Ishikawa (cell line): Measurements from ENCODE around the gene CCL14.

Experiments
- CEBPB ChIP-seq: IDR thresholded peaks from 2 replicates; pipeline ENCODE4 v1.6.1; 2012
- CREB1 ChIP-seq: IDR thresholded peaks from 2 replicates; pipeline ENCODE4 v1.6.1; 2012; ENCODE audit warnings: low read depth
- EGR1 ChIP-seq: IDR thresholded peaks from 2 replicates; pipeline ENCODE4 v1.6.1; 2012
- EP300 ChIP-seq: IDR thresholded peaks from 2 replicates; pipeline ENCODE4 v1.6.1; 2012; ENCODE audit warnings: borderline replicate concordance
- FOXM1 ChIP-seq: IDR thresholded peaks from 2 replicates; pipeline ENCODE4 v1.6.1; 2012; ENCODE audit warnings: low read depth, borderline replicate concordance
- NFIC ChIP-seq: IDR thresholded peaks from 2 replicates; pipeline ENCODE4 v1.6.1; 2012
- RAD21 ChIP-seq: IDR thresholded peaks from 2 replicates; pipeline ENCODE4 v1.6.1; 2012; ENCODE audit warnings: low read depth
- TAF1 ChIP-seq: IDR thresholded peaks from 2 replicates; pipeline ENCODE4 v1.6.1; 2012; ENCODE audit warnings: low read depth, mild to moderate bottlenecking
- TCF12 ChIP-seq: IDR thresholded peaks from 2 replicates; pipeline ENCODE4 v1.6.1; 2012; ENCODE audit warnings: low read depth
- TEAD4 ChIP-seq: IDR thresholded peaks from 2 replicates; pipeline ENCODE4 v1.6.1; 2012
- YY1 ChIP-seq: IDR thresholded peaks from 2 replicates; pipeline ENCODE4 v1.6.1; 2012; ENCODE audit warnings: low read depth
- ZBTB7A ChIP-seq: IDR thresholded peaks from 2 replicates; pipeline ENCODE4 v1.6.1; 2012; ENCODE audit warnings: low read depth
- TF ChIP-seq, protein P1 (sequence below): IDR thresholded peaks from 2 replicates; pipeline ENCODE4 v1.6.1; 2012
- TF ChIP-seq, protein P2 (sequence below): IDR thresholded peaks from 2 replicates; pipeline ENCODE4 v1.6.1; 2012
- TF ChIP-seq, protein P3 (sequence below): IDR thresholded peaks from 2 replicates; pipeline ENCODE4 v1.6.1; 2012; ENCODE audit warnings: low read depth, mild to moderate bottlenecking

The CCL14 gene

DNA sequence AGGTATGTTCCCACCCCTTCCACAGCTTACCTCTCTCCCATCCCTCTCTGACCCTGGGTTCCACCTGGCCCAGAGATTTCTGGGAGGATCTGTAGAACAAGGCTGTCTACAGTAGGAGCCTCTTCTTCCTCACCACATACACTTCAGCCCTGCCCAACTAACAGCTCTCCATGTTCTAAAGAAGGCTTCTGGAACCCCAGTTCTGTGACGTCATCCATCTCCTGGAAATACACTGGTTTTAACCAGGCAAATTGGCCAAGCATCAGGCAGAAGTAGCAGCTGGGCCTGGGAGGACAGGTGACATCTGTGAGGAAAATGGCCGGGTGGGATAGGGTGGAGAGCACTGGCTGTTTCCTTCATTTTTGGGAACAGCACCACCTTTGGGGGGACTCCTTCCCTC lies 43.0 kb downstream of the CCL14 start, which contains the start of gene LYZL6:
TSS of gene LYZL6 (minus strand) at position 177 of the 400 bp plus-strand sequence. CDS start 4,357 bp downstream, outside the sequence.
- no peak for TF ChIP-seq TEAD4
- no peak for TF ChIP-seq NFIC
- no peak for TF ChIP-seq RAD21
- TF ChIP-seq TCF12, result no peak
- TF ChIP-seq FOXM1, result no peak
- TF ChIP-seq TAF1, result no peak
- no peak for TF ChIP-seq YY1
- TF ChIP-seq, protein P1, sequence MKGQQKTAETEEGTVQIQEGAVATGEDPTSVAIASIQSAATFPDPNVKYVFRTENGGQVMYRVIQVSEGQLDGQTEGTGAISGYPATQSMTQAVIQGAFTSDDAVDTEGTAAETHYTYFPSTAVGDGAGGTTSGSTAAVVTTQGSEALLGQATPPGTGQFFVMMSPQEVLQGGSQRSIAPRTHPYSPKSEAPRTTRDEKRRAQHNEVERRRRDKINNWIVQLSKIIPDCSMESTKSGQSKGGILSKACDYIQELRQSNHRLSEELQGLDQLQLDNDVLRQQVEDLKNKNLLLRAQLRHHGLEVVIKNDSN, result no peak
- no peak for TF ChIP-seq CREB1

DNA sequence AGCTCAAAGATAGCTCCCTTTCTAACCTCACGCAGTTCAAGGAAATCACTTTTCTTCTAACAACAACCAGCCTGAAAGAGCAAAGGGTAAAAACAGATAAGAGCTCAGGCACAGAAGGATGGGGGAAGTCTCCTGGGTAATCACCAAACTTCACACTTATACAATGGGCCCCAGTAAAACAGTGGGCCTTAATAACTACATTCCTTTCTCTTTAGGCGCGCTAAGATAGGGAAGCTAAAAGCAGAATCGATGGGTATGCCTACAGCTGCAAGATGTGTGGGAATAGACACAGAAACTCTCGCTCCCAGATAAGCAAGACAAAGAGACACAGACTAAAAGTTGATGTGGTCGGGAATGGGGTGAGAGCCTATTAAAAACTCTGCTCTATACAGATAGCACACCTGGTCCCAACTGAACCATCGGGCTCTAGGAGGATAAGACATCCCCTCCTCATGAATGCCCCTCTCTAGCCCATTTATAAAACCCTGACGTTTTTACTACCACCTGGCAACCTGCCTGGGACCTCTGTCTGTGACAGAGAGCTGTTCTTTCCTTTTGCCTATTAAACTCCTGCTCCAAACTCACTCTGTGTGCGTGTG lies 43.8 kb downstream of the CCL14 start:
- TF ChIP-seq ZBTB7A (no peak), EGR1 (no peak), RAD21 (no peak), TAF1 (no peak), CEBPB (no peak), NFIC (no peak), TCF12 (no peak), TEAD4 (no peak), YY1 (no peak)
- TF ChIP-seq, protein P2, sequence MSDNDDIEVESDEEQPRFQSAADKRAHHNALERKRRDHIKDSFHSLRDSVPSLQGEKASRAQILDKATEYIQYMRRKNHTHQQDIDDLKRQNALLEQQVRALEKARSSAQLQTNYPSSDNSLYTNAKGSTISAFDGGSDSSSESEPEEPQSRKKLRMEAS, result no peak
- TF ChIP-seq, protein P3, sequence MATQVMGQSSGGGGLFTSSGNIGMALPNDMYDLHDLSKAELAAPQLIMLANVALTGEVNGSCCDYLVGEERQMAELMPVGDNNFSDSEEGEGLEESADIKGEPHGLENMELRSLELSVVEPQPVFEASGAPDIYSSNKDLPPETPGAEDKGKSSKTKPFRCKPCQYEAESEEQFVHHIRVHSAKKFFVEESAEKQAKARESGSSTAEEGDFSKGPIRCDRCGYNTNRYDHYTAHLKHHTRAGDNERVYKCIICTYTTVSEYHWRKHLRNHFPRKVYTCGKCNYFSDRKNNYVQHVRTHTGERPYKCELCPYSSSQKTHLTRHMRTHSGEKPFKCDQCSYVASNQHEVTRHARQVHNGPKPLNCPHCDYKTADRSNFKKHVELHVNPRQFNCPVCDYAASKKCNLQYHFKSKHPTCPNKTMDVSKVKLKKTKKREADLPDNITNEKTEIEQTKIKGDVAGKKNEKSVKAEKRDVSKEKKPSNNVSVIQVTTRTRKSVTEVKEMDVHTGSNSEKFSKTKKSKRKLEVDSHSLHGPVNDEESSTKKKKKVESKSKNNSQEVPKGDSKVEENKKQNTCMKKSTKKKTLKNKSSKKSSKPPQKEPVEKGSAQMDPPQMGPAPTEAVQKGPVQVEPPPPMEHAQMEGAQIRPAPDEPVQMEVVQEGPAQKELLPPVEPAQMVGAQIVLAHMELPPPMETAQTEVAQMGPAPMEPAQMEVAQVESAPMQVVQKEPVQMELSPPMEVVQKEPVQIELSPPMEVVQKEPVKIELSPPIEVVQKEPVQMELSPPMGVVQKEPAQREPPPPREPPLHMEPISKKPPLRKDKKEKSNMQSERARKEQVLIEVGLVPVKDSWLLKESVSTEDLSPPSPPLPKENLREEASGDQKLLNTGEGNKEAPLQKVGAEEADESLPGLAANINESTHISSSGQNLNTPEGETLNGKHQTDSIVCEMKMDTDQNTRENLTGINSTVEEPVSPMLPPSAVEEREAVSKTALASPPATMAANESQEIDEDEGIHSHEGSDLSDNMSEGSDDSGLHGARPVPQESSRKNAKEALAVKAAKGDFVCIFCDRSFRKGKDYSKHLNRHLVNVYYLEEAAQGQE, result no peak
- TF ChIP-seq, protein P1, result no peak

DNA sequence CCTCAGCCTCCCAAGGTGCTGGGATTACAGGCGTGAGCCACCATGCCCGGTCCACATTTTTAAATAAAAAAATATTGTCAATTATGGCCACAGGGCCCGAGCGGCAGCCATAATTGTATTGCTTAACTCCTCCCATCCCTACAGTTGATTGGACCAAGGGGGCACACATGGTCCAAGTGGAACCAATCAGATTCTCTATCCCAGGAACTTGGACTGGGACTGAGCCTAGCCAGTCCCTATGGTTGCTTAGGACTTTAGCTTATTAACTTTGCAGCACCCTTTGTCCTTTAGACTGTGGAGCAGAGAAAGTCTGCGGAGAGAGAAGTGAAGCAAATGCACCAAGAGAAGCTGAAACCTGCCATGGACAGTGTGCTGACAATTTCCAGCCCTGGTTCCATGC lies 50.5 kb downstream of the CCL14 start:
- TF ChIP-seq, protein P2, result no peak
- TF ChIP-seq, protein P1, result peak; percentile 42; the same call in 1 of the 2 replicates

DNA sequence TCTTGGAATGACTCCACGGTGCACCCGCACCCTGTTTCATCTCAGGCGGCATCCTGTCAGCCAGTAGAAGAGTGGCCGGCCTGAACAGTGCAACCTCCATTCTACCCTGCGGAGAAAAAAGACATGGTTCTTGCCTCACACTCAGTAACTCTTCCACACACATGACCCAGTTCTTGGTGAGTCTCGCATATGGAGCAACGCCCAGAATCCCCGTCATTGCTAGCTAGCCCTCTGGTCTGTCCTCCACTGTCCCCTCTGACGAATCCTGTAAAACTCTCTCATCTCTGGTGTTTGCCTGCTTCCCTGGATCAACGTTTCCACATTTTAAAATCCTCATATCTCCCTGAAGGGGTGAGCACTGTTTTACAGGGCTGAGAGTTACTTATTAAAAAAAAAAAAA lies 51.8 kb downstream of the CCL14 start:
- no peak for TF ChIP-seq TAF1
- no peak for TF ChIP-seq YY1
- TF ChIP-seq FOXM1, result no peak
- no peak for TF ChIP-seq ZBTB7A
- TF ChIP-seq RAD21, result no peak
- TF ChIP-seq CREB1, result no peak
- no peak for TF ChIP-seq CEBPB
- TF ChIP-seq, protein P2, result no peak
- TF ChIP-seq EGR1, result no peak
- TF ChIP-seq TCF12, result no peak
- TF ChIP-seq, protein P1, result no peak
- TF ChIP-seq, protein P3, result no peak
- no peak for TF ChIP-seq NFIC
- no peak for TF ChIP-seq EP300
- no peak for TF ChIP-seq TEAD4
